ENCODE results near the gene ADGRG4.
"Not testable (repeated sequence)": the region's sequence is repeated elsewhere in the genome, so short reads cannot be mapped to it uniquely, and the experiment has no call there.

The ADGRG4 gene

DNA sequence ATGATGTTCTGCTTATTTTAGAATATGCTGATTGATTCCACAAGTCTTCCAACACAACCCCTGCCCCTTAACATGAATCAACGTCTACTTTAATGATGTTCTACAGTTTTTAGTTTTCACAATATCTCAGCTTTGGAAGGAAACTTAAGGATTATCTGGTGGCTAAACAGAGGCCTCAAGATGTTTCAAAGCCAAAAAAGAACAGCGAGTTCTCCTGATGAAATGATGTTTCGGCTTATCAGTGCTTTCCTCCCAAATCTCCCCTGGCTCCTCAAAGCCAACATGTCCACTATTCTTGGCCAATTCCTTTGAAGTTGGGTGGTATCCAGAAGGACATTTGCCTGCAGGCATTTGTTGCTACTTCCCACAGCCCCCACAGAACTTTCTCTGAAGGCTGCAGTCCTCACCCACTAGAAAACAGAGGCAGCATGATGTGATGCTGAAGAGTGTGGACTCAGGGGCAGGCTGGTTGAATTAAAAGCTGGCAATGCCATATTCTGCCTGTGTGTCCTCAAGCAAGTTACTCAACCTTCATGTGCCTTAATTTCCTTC lies 87.3 kb downstream of the ADGRG4 start:
- no peak for DNase-seq (ENCODE audit: low spot score)

DNA sequence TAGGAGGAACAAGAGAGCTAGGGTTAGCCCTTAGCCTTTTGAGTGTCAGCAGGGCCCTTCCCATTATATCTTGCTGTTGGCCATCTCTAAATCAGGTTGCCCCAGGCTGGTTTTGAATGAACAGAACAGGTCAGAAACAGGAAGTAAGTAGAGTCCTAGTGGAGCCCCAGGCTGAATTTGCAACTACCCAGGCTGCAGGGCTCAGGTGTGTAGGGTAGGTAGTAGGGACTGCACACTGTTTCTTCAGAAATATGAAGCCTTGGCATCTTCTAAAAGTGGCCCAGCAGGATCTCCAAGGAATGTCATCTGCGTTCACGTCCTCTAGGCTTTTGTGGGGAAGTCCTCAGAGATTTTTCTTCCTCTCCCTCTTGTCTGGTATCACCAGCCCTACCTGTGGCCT lies 90.2 kb downstream of the ADGRG4 start:
- no peak for DNase-seq (ENCODE audit: low spot score)

DNA sequence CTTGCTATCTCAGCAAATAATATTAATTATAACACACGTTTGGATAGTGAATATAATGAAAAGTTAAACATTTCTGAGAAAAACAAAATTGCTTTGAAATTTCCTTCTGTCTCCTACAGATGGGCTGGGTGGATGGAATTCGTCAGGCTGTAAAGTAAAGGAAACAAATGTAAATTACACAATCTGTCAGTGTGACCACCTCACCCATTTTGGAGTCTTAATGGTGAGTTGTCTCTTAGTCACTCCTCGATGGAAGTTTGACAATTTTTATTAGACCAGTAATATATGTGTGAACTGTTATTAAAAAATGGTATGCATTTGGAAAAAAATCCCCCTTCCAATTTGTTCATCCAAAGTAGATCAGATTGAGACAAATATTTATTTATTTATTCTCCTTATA lies 94.5 kb downstream of the ADGRG4 start:
- DNase-seq (ENCODE audit: low spot score), result peak; percentile 46

DNA sequence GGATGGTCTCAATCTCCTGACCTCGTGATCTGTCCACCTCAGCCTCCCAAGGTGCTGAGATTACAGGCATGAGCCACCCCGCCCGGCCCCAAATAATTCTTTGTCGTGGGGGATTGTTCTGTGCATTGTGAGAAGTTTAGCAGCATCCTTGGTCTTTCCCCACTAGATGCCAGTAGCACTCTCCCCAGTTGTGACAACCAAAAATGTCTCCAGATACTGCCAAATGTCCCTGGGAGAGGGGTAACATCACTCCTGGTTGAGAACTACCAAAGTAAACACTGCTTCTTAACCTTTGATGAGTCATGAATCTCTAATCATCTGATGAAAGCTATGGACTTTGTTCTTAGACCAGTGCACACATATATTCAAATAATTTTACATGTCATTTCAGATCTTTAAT lies 96.2 kb downstream of the ADGRG4 start:
- peak; percentile 4 for DNase-seq (ENCODE audit: low spot score)

DNA sequence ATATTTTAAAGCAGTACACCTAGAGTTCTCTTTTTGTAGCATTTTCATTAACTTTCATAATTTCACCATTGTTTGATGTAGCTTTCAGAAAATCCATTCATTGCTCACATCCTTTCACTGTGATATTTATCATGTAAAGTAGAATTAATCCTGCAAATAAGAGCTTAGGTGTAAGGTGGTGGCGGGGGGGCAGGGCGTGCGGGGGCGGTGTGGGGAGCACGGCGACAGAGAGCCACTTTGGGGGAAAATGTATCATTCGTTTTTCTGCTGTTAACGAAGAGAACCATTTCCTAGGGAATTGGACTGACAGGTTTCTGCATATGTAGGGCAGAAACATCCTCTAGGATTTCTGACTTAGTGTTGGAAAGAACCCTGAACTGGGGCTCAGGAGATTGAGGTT lies 104.4 kb downstream of the ADGRG4 start:
- DNase-seq (ENCODE audit: low spot score), result no peak

DNA sequence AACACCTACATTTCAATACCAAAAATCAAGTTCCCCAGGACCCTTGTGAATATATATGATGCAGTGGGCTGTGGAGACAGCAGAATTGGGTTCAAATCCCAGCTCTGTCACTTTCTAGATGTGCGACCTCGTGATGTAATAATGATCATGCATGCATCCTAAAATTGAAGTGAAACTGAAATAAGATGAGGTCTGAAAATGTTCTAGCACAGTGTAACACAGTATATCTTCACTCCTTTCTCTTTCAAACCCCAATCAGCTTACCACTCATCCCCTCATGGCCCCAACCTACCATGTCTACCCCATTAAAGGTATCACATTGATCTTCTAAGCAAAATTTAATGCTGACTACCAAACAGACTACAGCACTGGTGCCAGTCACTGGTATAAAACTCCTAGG lies 117.0 kb downstream of the ADGRG4 start:
- DNase-seq (ENCODE audit: low spot score), result no peak

DNA sequence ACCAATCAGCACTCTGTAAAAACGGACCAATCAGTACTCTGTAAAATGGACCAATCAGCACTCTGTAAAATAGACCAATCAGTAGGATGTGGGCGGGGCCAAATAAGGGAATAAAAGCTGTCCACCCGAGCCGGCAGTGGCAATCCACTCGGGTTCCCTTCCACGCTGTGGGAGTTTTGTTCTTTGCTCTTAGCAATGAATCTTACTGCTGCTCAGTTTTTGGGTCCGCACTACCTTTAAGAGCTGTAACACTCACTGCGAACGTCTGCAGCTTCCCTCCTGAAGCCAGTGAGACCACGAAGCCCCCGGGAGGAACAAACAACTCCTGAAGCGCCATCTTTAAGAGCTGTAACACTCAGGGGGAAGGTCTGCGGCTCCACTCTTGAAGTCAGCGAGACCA lies 120.6 kb downstream of the ADGRG4 start:
- no peak for DNase-seq (ENCODE audit: low spot score)

DNA sequence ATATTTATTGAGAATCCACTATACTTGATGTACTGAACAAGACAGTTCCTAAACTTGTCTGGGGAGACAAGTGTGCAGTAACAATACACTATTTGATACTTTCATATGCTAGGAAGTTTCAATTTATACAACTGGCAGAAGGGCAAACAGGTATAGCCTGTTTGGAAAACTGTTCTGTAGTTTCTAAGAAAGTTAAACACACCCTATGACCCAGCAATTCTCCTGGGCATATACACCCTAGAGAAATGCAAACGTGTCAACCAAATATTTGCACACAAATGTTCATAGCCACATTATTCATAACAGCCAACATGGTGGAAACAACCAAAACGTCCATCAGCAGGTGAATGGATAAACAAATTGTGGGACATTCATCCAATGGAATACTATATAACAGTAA lies 123.0 kb downstream of the ADGRG4 start:
- no peak for DNase-seq (ENCODE audit: low spot score)

DNA sequence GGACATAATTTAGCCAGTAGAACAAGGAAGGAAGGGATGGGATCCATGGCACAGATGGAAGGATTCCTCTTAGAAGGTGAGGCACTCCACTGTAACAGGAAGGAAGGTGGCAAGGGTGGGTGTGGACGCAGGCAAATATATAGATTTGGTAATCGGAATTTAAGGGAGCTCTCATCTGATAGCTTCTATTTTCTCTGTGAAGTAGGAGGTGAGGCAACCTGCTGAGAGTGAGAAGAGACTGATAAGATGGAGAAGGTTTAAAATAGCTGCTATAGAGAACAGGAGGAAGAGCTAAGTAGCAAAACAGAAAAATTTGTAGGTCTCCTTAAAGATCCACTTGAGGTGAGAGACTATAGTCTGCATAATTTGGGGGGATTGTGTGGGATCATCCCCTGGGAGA lies 125.2 kb downstream of the ADGRG4 start:
- no peak for DNase-seq (ENCODE audit: low spot score)

DNA sequence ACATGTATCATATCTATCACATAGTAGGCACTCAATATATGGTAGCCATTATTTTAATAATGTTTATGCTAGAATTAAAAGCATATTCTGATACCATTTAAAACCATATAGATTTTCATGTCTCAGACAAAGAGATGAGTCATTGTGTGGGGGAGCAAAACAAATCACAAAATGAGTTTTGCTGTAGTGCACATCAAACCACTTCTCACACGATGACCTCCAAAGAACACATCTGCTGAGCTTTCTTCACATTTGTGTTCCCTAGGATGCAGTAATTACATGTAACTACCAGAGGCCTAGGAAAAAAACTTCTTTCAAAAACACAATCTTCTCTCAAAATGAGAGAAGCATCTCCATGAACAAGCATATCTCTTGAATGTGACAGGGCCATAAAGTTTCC lies 130.9 kb downstream of the ADGRG4 start:
- no peak for DNase-seq (ENCODE audit: low spot score)

DNA sequence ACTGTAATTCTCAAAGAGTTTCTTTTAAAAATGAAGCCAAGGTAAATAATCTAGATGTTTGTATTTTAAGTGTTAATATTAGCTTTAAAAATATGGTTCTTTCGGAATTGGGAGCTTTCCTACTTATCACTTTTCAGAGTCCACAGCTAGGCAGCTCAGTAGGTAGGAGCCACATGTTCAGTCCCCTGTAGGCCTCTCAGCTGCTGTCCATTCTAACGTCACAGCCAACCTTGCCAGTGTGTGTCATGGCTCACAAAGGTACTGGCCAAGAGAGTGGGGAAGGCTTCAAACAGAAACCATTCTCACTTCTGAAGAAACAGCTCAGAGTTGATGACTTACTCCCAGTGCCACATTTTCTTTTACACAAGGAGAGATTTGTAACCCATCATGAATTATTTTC lies 137.0 kb downstream of the ADGRG4 start:
- DNase-seq (ENCODE audit: low spot score), result no peak

DNA sequence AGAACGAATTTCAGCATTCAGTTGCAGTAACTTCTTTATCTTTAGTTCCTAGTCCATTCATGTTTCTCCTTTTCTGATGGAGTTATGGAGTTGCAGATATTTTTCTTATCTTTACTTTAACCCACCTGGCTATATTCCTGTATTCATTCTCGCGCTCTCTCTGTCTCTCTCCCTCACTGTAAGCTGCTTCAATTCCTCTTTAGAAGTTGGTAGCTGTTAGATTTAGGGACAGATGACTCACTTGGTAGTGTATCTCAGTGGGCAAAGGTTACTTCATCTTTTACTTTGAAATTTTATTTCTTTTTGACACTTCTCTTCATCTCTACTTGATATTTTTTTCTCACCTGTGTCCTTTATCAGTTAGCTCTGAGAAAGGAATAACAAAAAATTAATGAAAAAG lies 137.4 kb downstream of the ADGRG4 start:
- DNase-seq (ENCODE audit: low spot score), result no peak

DNA sequence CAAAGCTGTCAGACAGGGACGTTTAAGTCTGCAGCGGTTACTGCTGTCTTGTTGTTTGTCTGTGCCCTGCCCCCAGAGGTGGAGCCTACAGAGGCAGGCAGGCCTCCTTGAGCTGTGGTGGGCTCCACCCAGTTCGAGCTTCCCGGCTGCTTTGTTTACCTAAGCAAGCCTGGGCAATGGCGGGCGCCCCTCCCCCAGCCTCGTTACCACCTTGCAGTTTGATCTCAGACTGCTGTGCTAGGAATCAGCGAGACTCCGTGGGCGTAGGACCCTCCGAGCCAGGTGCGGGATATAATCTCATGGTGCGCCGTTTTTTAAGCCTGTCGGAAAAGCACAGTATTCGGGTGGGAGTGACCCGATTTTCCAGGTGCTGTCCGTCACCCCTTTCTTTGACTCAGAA lies 144.9 kb downstream of the ADGRG4 start:
- not testable (repeated sequence) for DNase-seq (ENCODE audit: low spot score)

DNA sequence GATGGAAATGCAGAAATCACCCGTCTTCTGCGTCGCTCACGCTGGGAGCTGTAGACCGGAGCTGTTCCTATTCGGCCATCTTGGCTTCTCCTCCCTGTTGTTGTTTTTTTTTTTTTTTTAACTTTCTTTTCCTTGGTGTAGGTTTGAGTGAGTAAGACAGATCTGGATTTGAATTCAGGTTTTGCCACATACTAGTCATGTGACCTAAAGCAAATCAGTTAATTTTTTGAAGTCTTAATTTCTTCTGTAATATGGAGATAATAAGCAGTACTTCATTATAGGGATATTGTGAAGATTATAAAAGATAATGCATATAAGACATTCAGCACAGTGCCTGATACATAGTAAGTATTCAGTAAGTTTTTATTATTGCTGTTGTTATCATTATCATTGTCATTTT lies 145.4 kb downstream of the ADGRG4 start:
- DNase-seq (ENCODE audit: low spot score), result no peak

DNA sequence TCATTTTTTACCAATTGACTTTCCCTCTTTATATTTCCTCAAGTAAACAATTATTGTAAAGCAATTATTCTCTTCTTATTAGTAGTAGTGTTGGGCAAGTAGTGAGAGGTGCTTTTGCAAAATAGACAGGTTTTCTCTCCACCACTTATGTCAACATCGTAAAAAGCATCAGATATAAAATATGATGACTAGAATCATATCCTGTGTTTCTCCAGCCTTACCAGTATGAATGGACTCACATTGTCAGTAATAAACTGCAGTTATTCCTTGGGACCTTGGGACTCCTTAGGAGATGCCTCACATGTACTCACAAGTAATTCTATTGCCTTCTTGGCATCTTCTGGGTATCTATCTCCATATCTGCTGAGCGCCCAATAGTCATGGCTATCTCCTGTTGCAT lies 146.5 kb downstream of the ADGRG4 start:
- DNase-seq (ENCODE audit: low spot score), result no peak

DNA sequence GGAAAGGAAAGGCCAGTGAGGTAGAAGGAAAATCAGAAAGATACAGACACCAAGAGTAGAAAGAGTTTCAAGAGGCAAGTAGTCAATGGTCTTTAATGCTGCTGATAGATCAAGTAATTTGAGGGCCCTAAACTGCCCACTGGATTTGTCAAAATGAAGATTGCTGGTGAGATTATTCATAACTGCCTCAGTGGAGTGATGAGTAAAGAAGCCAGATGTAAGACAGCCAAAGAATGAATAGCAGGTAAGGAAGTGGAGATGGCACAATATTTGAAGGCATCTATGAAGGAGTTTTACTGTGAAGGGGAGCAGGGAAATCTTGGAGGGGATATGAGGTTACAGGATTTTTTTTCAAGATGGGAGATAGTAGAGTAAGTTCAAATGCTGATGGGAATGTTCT lies 147.2 kb downstream of the ADGRG4 start:
- DNase-seq (ENCODE audit: low spot score), result no peak

DNA sequence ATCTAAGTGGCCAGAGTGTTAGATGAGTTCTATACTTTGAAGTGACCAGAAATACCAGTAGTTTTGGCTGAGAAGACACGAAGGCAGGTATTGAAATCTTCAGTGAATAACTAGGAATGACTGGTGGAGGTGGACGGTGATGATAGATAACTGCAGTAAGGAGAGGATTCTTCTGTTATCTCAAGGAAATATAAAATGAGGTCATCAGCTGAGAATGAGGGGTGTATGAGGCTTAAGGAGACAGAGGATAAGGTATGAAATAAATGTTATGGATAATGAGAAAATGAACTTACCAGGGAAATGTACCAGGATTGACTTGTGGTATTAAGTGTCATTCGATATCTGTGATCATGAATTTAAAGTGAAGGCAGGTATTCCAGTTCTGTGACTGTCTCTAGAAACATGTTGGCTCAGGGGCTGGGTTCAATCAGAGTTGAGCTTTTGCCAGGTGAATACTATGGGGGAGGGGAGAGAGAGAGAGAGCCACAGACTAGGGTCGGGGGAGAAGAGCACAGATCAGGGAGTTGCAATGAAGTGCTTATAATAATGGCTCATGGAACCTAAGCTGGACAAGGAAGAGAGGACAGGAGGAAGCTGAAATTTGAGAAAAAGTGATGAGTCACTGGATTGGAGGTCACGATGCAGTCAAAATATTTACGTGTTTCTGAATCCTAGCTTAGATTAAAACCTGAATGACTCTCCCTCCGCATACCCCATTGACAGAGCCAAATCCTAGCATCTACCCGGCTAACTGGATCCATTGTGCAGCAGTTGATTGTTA lies 149.5 kb downstream of the ADGRG4 start:
- DNase-seq (ENCODE audit: low spot score), result no peak

DNA sequence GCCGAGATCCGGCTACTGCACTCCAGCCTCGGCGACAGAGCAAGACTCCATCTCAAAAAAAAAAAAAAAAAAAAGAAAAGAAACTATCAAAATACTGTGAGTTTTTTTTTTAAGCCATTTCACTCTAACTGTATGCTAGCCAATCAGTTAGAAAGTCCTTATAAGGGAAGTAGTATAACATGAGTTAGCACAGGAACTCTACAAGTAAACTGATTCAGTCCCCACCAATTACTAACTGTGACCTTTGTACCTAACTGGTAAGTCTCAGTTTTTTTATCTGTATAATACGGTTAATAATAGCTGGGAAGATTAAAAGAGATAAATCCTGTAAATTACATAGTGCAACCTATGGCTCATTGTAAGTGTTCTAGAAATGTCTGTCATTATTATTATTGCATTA lies 151.9 kb downstream of the ADGRG4 start:
- peak; percentile 9 for DNase-seq (ENCODE audit: low spot score)

DNA sequence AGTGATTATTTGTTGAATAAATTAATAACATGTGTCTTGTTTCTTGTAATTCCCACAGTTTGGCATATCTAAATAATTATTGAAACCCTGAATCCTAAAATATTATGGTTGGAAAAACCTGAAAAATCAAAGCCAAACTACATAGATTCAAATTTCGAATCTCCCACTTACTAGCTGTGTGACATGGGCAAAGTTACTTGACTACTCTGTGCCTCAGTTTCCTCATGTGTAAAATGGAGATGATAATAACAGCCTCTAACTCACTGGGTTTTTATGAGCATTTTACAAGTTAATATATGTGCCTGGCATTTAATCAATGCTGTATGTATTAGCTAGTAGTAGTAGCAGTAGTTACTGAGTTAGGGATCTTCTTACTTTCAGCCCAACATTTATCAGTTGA lies 152.4 kb downstream of the ADGRG4 start:
- no peak for DNase-seq (ENCODE audit: low spot score)

DNA sequence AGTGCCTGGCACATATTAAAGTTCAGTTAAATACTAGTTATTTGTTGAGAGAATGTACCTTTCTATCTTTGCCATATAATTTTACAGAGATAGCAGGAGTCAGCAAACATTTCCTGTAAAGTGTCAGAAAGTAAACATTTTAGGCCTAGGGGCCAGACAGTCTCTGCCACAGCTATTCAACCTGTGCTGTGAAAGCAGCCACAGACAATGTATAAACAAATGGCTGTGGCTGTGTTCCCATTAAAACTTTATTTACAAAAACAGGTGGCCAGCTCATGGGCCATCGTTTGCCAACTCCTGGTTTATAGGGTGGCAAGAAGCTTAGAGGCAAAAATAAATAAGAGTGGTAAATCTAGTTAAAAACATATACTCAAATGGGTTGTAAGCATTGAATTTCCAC lies 153.0 kb downstream of the ADGRG4 start:
- DNase-seq (ENCODE audit: low spot score), result no peak

DNA sequence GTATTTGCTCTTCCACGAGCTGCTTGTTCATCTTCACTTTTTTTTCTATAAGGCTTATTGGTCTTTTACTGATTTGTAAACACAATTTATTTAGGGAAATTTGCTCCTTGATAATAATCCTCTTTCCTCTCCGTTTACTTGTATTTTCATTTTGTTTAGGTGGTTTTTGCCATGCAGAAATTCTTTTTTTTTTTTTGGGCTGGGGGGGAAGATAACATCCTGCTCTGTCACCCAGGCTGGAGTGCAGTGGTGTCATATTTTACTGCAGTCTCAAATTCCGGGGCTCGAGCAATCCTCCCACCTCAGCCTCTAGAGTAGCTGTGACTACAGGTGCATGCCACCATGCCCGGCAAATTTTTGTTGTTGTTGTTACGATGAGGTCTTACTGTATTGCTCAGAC lies 155.4 kb downstream of the ADGRG4 start:
- no peak for DNase-seq (ENCODE audit: low spot score)

DNA sequence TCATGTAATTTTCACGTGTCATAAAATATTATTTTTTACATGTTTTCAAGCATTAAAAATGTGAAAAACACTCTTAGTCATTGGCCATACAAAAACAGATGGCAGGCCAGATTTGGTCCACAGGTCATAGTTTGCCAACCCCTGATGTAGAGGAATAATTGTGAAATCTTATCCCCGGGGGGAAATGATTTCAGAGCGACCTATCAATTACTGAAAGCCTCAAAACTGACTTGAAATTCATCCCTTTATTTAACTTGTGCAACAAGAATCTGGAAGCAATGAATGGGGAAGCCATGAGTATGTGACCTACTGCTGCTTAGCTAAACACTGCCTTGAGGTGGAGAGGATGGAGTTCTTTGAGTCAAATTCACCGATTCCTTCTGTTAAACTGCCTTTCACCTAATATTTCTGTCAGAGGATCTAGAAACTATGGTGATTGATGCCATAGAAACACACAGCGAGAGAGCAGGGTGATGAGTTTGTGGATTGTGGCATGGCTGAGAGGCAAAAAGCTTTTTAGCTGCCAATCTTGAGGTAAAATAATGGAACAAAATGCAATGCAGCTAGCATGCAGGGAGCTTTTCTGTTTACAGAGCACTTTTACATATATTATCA lies 156.6 kb downstream of the ADGRG4 start:
- DNase-seq (ENCODE audit: low spot score), result no peak

DNA sequence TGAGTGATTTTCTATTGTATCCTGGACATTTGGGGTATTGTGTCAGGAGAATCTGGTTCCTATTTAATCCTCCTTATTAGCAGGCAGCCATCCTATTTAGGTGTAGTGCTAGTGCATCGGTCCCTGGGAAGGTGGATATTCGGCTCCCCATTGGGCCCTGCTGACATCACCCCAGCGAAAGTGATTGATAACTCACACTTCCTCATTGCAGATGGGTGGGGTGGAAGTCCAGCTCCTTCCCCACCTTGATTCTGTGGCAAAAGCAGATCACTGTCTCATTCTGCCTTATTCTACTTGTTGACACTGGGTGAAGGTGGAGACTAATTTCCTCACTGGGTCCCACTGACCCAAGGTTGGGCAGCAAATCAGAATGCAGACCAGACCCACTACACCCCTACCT lies 163.8 kb downstream of the ADGRG4 start:
- DNase-seq (ENCODE audit: low spot score), result no peak

Measured in RKO (cell line).